ENCODE measurements around the gene ITIH4. TPM values are rescaled to one million over a fixed set of nuclear protein-coding genes. Genes with fewer than 3 reads are reported as not detected.

Gene ITIH4
- polyA plus RNA-seq, 1 experiment = 1.4 TPM

DNA sequence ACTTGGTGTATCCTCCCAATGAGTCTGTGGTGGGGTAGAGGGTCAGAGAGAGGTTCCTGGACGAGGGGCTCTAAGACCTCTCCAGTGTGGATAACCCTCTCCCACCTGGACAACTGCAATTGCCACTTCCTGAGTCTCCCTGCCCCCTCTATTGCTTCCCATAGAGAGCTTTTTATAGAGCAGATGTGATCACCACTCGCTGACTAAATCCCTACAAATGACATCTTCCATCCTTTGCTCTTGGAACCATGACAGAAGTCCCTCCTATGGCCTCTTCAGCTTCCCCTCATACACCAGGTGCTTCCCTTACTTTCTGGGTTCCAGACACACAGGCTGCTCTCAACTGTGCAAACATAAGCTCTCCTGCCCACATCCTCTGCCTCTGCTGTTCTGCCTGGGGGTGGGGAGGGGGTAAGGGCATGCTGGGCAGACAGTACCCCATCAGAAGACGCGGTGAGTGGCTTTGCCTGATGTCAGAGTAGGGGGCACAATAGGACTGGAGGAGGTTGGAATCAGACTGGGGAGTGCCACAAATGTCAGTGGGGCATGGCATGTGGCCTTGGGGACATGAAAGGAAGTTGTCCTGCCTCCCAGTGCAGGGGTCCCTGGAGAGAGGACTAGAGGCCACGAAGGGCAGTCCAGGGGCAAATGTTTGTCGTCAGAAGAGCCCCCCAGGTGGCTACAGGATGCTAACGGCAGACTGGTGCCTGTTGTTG is 20.7 kb downstream of the ITIH4 start:
- Histone ChIP-seq H3K27me3 (ENCODE audit: control insufficient read depth, insufficient read depth, low read length) (peaks cover 3% of the 10 kb centered on the region), H3K4me3 (ENCODE audit: low read depth, low read length) (no peak overlapping the region), H3K36me3 (ENCODE audit: control insufficient read depth, insufficient read depth, low read length) (no peaks in the 10 kb centered on the region)
- TF ChIP-seq, protein P1, sequence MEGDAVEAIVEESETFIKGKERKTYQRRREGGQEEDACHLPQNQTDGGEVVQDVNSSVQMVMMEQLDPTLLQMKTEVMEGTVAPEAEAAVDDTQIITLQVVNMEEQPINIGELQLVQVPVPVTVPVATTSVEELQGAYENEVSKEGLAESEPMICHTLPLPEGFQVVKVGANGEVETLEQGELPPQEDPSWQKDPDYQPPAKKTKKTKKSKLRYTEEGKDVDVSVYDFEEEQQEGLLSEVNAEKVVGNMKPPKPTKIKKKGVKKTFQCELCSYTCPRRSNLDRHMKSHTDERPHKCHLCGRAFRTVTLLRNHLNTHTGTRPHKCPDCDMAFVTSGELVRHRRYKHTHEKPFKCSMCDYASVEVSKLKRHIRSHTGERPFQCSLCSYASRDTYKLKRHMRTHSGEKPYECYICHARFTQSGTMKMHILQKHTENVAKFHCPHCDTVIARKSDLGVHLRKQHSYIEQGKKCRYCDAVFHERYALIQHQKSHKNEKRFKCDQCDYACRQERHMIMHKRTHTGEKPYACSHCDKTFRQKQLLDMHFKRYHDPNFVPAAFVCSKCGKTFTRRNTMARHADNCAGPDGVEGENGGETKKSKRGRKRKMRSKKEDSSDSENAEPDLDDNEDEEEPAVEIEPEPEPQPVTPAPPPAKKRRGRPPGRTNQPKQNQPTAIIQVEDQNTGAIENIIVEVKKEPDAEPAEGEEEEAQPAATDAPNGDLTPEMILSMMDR (IDR thresholded peaks at IDR 0.05; ENCODE audit: insufficient read depth, low read depth, low read length) = no peak
- CTCF ChIA-PET = interaction anchor here (1.1 to 1.7 kb wide), 3 partner anchors 10 to 11 kb away, joined by 4 to 6 read pairs (median 5); no protein-coding TSS in a partner anchor
- DNase-seq (ENCODE audit: low read depth) = no peak
- POLR2A ChIA-PET = no interaction called here

DNA sequence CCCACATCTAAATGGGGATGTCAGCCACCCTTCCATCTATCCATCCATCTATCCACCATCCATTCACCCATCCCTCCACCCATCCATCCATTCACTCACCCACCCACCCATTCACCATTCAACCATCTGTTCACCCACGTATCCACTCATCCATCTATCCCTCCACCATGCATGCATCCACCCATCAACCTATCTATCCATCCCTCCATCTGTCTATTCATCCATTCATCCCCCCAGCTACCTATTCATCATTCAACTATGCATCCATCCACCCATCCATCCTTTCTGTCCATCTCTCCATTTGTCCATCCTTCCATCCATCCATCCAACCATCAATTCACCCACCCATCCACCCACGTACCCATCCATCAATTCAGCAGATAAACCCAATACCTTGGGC is 21.3 kb downstream of the ITIH4 start:
- Histone ChIP-seq H3K36me3 (ENCODE audit: control insufficient read depth, insufficient read depth, low read length) (no peaks in the 10 kb centered on the region), H3K27me3 (ENCODE audit: control insufficient read depth, insufficient read depth, low read length) (peaks cover 3% of the 10 kb centered on the region), H3K4me3 (ENCODE audit: low read depth, low read length) (no peak overlapping the region)
- POLR2A ChIA-PET = no interaction called here
- CTCF ChIA-PET = interaction anchor here (1.1 to 1.7 kb wide), 3 partner anchors 10 to 12 kb away, joined by 4 to 6 read pairs (median 5); no protein-coding TSS in a partner anchor
- TF ChIP-seq, protein P1 (IDR thresholded peaks at IDR 0.05; ENCODE audit: insufficient read depth, low read depth, low read length) = no peak
- no peak for DNase-seq (ENCODE audit: low read depth)

- peaks cover 1% of the 10 kb centered on the region for H3K27me3 ChIP-seq (ENCODE audit: control insufficient read depth, insufficient read depth, low read length)
- no peaks in the 10 kb centered on the region for H3K36me3 ChIP-seq (ENCODE audit: control insufficient read depth, insufficient read depth, low read length)
- TF ChIP-seq, protein P1 (IDR thresholded peaks at IDR 0.05; ENCODE audit: insufficient read depth, low read depth, low read length) = no peak
- no peak for DNase-seq (ENCODE audit: low read depth)
- POLR2A ChIA-PET = no interaction called here
- CTCF ChIA-PET = no interaction called here
- H3K4me3 ChIP-seq (ENCODE audit: low read depth, low read length) = no peak overlapping the region
Observed at GRCh38 chr3:52805270-52806039, 25.0 kb downstream of the ITIH4 start.

GRCh38 chr3:52801839-52802238 is 28.6 kb downstream of the ITIH4 start:
- TF ChIP-seq, protein P1 (IDR thresholded peaks at IDR 0.05; ENCODE audit: insufficient read depth, low read depth, low read length) = no peak
- CTCF ChIA-PET = interaction anchor here (1.0 to 2.2 kb wide), 2 partner anchors 10 to 19 kb away, joined by 3 to 8 read pairs; no protein-coding TSS in a partner anchor
- Histone ChIP-seq H3K36me3 (ENCODE audit: control insufficient read depth, insufficient read depth, low read length) (no peaks in the 10 kb centered on the region), H3K27me3 (ENCODE audit: control insufficient read depth, insufficient read depth, low read length) (no peaks in the 10 kb centered on the region; the same call in 1 of the 2 replicates), H3K4me3 (ENCODE audit: low read depth, low read length) (no peak overlapping the region)
- POLR2A ChIA-PET = no interaction called here
- DNase-seq (ENCODE audit: low read depth) = no peak

DNA sequence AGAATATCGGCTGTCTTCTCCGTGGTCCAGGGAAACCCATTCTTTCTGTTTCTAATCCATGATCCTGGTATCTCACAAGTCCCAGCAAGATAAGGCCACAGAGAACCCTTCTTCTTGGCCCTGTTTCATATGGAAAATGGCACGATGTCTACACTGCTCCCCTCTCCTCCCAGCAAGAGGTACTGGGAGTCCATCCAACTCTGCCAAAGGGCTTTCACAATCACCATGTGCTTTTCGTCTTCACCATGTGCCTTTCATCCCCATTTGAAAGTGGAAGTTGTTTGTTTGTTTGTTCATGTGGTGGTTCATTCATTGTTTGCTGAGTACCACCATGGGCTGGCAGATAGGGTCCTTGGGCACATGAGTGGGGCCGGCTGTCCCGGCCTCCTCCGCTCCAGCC is 30.4 kb downstream of the ITIH4 start:
- TF ChIP-seq, protein P1 (IDR thresholded peaks at IDR 0.05; ENCODE audit: insufficient read depth, low read depth, low read length) = no peak
- Histone ChIP-seq H3K36me3 (ENCODE audit: control insufficient read depth, insufficient read depth, low read length) (no peaks in the 10 kb centered on the region), H3K27me3 (ENCODE audit: control insufficient read depth, insufficient read depth, low read length) (no peaks in the 10 kb centered on the region), H3K4me3 (ENCODE audit: low read depth, low read length) (no peak overlapping the region)
- CTCF ChIA-PET = interaction anchor here (1.3 kb wide), 1 partner anchor 21 kb away, joined by 4 read pairs; no protein-coding TSS in a partner anchor
- POLR2A ChIA-PET = no interaction called here
- DNase-seq (ENCODE audit: low read depth) = no peak

Data from BJ (cell line).